Neural progenitor cell (in vitro differentiated cells): ENCODE data around the gene MYL10. TPM values are rescaled to one million over a fixed set of nuclear protein-coding genes. Genes with fewer than 3 reads are reported as not detected.

ENCODE experiments used
- DNase-seq: peaks from one replicate; pipeline ENCODE4 v3.0.0-alpha.2; 2016; ENCODE audit warnings: low spot score
- H2AFZ ChIP-seq: fragments of 200-600 bp; sonication (generic); replicated peaks from 2 replicates; pipeline ENCODE4 v1.6.1; 2016; ENCODE audit warnings: antibody characterized with exemption
- H3F3A ChIP-seq: fragments of 200-600 bp; sonication (generic); 2 replicates; pipeline ENCODE4 v1.6.1; 2016; ENCODE audit warnings: antibody characterized with exemption, low read depth
- H3K27ac ChIP-seq: fragments of 200-600 bp; sonication (generic); 2 replicates; pipeline ENCODE4 v1.5.1; 2016; ENCODE audit warnings: mild to moderate bottlenecking
- H3K27me3 ChIP-seq: fragments of 200-600 bp; sonication (generic); 2 replicates; pipeline ENCODE4 v1.6.1; 2016; ENCODE audit warnings: mild to moderate bottlenecking, moderate library complexity
- H3K36me3 ChIP-seq: fragments of 200-600 bp; sonication (generic); 2 replicates; pipeline ENCODE4 v1.5.1; 2016
- H3K4me1 ChIP-seq: fragments of 200-600 bp; sonication (generic); 2 replicates; pipeline ENCODE4 v1.6.1; 2016; ENCODE audit warnings: mixed run types
- H3K4me2 ChIP-seq: fragments of 200-600 bp; sonication (generic); 2 replicates; pipeline ENCODE4 v1.6.1; 2016
- H3K4me3 ChIP-seq: fragments of 200-600 bp; sonication (generic); 2 replicates; pipeline ENCODE4 v1.5.1; 2016
- H3K79me2 ChIP-seq: fragments of 200-600 bp; sonication (generic); 2 replicates; pipeline ENCODE4 v1.6.1; 2016; ENCODE audit warnings: low read depth
- H3K9ac ChIP-seq: fragments of 200-600 bp; sonication (generic); 2 replicates; pipeline ENCODE4 v1.6.1; 2016
- H3K9me3 ChIP-seq: fragments of 200-600 bp; sonication (generic); 2 replicates; pipeline ENCODE4 v1.5.1; 2016; ENCODE audit warnings: low read depth
- H4K20me1 ChIP-seq: fragments of 200-600 bp; sonication (generic); 2 replicates; pipeline ENCODE4 v1.6.1; 2016; ENCODE audit warnings: low read depth
- H3K27ac Mint-ChIP-seq: 3 replicates; pipeline ENCODE4 v1.8.0; 2021; ENCODE audit warnings: mixed read lengths
- H3K27me3 Mint-ChIP-seq: 2 replicates; pipeline ENCODE4 v1.8.0; 2022; ENCODE audit warnings: low read depth, mild to moderate bottlenecking, inconsistent platforms, moderate library complexity, mixed read lengths; ENCODE audit not compliant: insufficient read depth
- H3K36me3 Mint-ChIP-seq: 3 replicates; pipeline ENCODE4 v1.8.0; 2021; ENCODE audit warnings: mixed read lengths
- H3K4me1 Mint-ChIP-seq: 3 replicates; pipeline ENCODE4 v1.8.0; 2021; ENCODE audit warnings: mixed read lengths
- H3K4me3 Mint-ChIP-seq: 3 replicates; pipeline ENCODE4 v1.8.0; 2021; ENCODE audit warnings: mild to moderate bottlenecking, moderate library complexity, mixed read lengths
- H3K9me3 Mint-ChIP-seq: 3 replicates; pipeline ENCODE4 v1.8.0; 2020; ENCODE audit warnings: mixed read lengths
- CTCF ChIP-seq: fragments of 200-600 bp; sonication (generic); IDR thresholded peaks from 2 replicates; pipeline ENCODE4 v1.5.1; 2017; ENCODE audit warnings: antibody characterized with exemption, mild to moderate bottlenecking
- EZH2 ChIP-seq: fragments of 200-600 bp; sonication (generic); IDR thresholded peaks from 2 replicates; pipeline ENCODE4 v1.6.1; 2017; ENCODE audit warnings: antibody characterized with exemption, mild to moderate bottlenecking, moderate library complexity
- EZH2phosphoT487 ChIP-seq: fragments of 200-600 bp; sonication (generic); IDR thresholded peaks from 2 replicates; pipeline ENCODE4 v1.6.1; 2017; ENCODE audit warnings: antibody characterized with exemption
- total RNA-seq: library from RNA; depleted of rRNA; stranded (reverse); fragments of >200 nt; gene quantifications from 2 replicates; pipeline ENCODE4 v1.2.3, GENCODE V29; 2015; ENCODE audit warnings: low replicate concordance

MYL10 gene
- total RNA-seq, 1 donor from 2014 or later: not detected

GRCh38 chr7:101604331-101604933 lies 24.7 kb downstream of the MYL10 start:
- Histone ChIP-seq H3K27me3 (peaks cover 5% of the 10 kb centered on the region), H3K79me2 (no peaks in the 10 kb centered on the region), H2AFZ (no peak overlapping the region), H3K36me3 (no peaks in the 10 kb centered on the region), H3K4me1 (peaks cover 7% of the 10 kb centered on the region), H3K27ac (no peak overlapping the region), H3K9me3 (no peaks in the 10 kb centered on the region), H3K9ac (no peak overlapping the region), H4K20me1 (no peaks in the 10 kb centered on the region), H3K4me2 (no peak overlapping the region), H3K4me3 (no peak overlapping the region), H3F3A (peaks cover 12% of the 10 kb centered on the region)
- Mint-ChIP-seq H3K4me1 (peaks cover 14% of the 10 kb centered on the region), H3K9me3 (no peaks in the 10 kb centered on the region), H3K27me3 (peaks cover 8% of the 10 kb centered on the region), H3K27ac (peak overlapping the region; percentile 11), H3K36me3 (no peaks in the 10 kb centered on the region), H3K4me3 (no peak overlapping the region)
- TF ChIP-seq EZH2phosphoT487: no peak
- no peak for TF ChIP-seq CTCF
- no peak for TF ChIP-seq EZH2
- no peak for DNase-seq

- no peaks in the 10 kb centered on the region for H3K36me3 Mint-ChIP-seq
- Histone ChIP-seq H3K4me3 (no peak overlapping the region), H3K9me3 (no peaks in the 10 kb centered on the region), H3K4me2 (peak overlapping the region; percentile 25), H3K4me1 (peaks cover 7% of the 10 kb centered on the region), H3F3A (peaks cover 12% of the 10 kb centered on the region), H3K9ac (no peak overlapping the region), H3K36me3 (no peaks in the 10 kb centered on the region), H3K27me3 (peaks cover 5% of the 10 kb centered on the region), H4K20me1 (no peaks in the 10 kb centered on the region), H3K27ac (peak overlapping the region; percentile 69), H2AFZ (peak overlapping the region; percentile 11), H3K79me2 (no peaks in the 10 kb centered on the region)
- DNase-seq: peak; percentile 95
- no peaks in the 10 kb centered on the region for H3K9me3 Mint-ChIP-seq
- peaks cover 14% of the 10 kb centered on the region for H3K4me1 Mint-ChIP-seq
- no peak overlapping the region for H3K27ac Mint-ChIP-seq
- peaks cover 7% of the 10 kb centered on the region for H3K27me3 Mint-ChIP-seq
- H3K4me3 Mint-ChIP-seq: no peak overlapping the region
- TF ChIP-seq CTCF: peak; percentile 89
- no peak for TF ChIP-seq EZH2
Observed at GRCh38 chr7:101602484-101603241, 26.4 kb downstream of the MYL10 start.

- Histone ChIP-seq H3K9ac (no peak overlapping the region), H4K20me1 (no peaks in the 10 kb centered on the region), H3K79me2 (no peaks in the 10 kb centered on the region), H3K27ac (no peak overlapping the region), H3K9me3 (no peaks in the 10 kb centered on the region), H2AFZ (no peak overlapping the region), H3K36me3 (no peaks in the 10 kb centered on the region), H3K4me2 (no peak overlapping the region), H3K4me3 (no peak overlapping the region), H3K4me1 (peaks cover 7% of the 10 kb centered on the region), H3F3A (peaks cover 12% of the 10 kb centered on the region), H3K27me3 (peaks cover 5% of the 10 kb centered on the region)
- peaks cover 7% of the 10 kb centered on the region for H3K27me3 Mint-ChIP-seq
- no peaks in the 10 kb centered on the region for H3K36me3 Mint-ChIP-seq
- no peak overlapping the region for H3K27ac Mint-ChIP-seq
- TF ChIP-seq EZH2 (no peak), CTCF (no peak), EZH2phosphoT487 (no peak)
- no peaks in the 10 kb centered on the region for H3K9me3 Mint-ChIP-seq
- no peak for DNase-seq
- no peak overlapping the region for H3K4me3 Mint-ChIP-seq
- peaks cover 14% of the 10 kb centered on the region for H3K4me1 Mint-ChIP-seq
Observed at GRCh38 chr7:101602082-101602481, 27.0 kb downstream of the MYL10 start.
